SK-MEL-5 (cell line): ENCODE results near the gene STXBP2. TPM values are rescaled to one million over a fixed set of nuclear protein-coding genes. Genes with fewer than 3 reads are reported as not detected.

Experiments
- DNase-seq: peaks from one replicate; pipeline ENCODE4 v3.0.0-alpha.2; 2016; ENCODE audit warnings: low read depth, low spot score
- in situ Hi-C: cut with HindIII; loops from 2 replicates; pipeline ENCODE4 v1.10.0; 2016; ENCODE audit warnings: low sequenced_read_pairs, high pct_unique_total_duplicates, low pct_unique_long_range_greater_than_20kb
- total RNA-seq: library from RNA; depleted of rRNA; stranded (reverse); fragments of >200 nt; shearing (Covaris generic); gene quantifications from 2 replicates; pipeline ENCODE4 v1.2.3, GENCODE V29; 2014

STXBP2 gene
- total RNA-seq, 1 experiment from 2014 or later, result 1.3 TPM

DNA sequence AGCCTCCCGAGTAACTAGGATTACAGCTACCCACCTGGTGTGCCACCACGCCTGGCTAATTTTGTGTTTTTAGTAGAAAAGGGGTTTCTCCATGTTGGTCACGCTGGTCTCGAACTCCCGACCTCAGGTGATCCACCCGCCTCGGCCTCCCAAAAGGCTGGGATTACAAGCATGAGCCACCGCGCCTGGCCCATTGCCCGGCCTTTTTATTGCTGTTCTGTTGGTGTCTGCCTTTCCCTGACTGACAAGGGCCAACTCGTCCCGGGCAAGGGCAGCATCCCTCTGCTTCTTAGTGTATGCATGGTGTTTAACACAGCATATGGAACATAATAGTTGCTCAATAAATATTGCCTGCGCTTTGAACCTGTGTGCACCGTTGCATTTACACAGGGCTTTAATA, 25.7 kb downstream of the STXBP2 start:
- in situ Hi-C loops, result no loop called here
- DNase-seq, result no peak

DNA sequence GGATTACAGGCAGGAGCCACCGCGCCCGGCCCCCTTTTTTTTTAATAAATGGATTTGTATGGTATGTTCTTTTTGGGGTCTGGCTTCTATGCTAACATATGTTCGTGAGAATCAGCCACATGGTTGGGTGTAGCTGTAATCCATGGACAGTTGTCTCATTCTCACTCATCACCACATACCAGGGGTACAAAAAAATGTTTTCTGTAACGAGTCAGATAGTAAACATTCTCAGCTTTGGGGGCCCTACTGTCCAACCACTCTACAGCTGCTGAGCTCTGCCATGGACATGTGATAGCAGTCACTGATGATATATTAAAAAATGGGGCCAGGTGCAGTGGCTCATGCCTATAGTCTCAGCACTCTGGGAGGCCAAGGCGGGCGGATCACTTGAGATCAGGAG, 26.8 kb downstream of the STXBP2 start:
- no peak for DNase-seq
- in situ Hi-C loops, result no loop called here

GRCh38 chr19:7665076-7665475, 28.2 kb downstream of the STXBP2 start:
- peak; percentile 30 for DNase-seq
- in situ Hi-C loops, result no loop called here

- in situ Hi-C loops, result no loop called here
Observed at GRCh38 chr19:7668842-7669241, 31.9 kb downstream of the STXBP2 start, which contains the start of gene RETN. TSS of gene RETN (plus strand) at chr19:7669049. CDS start at chr19:7669327, 278 bp downstream.

DNA sequence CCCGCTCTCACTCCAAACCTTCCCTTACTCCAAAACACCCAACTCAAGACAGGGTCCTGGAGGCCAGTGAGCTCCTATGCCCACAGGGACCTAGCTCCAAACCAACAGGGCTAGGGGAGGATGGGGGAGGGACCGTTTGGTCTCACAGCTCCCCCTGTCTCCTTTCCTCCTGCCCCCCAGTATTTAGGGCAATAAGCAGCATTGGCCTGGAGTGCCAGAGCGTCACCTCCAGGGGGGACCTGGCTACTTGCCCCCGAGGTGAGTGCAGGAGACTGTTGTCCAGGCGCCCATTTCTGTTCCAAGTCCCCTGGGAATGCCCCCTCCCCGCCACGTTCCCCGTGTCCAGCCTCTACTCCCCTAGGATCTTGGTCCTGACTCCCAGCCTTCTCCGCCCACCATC, 32.7 kb downstream of the STXBP2 start:
- in situ Hi-C loops, result no loop called here
- no peak for DNase-seq

More at GRCh38 chr19:7668842-7669241, 31.9 kb downstream of the STXBP2 start, which contains the start of gene RETN:
- no peak for DNase-seq

- DNase-seq, result peak; percentile 7
- in situ Hi-C loops, result no loop called here
Observed at GRCh38 chr19:7670150-7670783, 33.4 kb downstream of the STXBP2 start.

GRCh38 chr19:7670790-7671189, 33.9 kb downstream of the STXBP2 start:
- in situ Hi-C loops, result no loop called here
- DNase-seq, result no peak

- DNase-seq, result no peak
- in situ Hi-C loops, result no loop called here
Observed at GRCh38 chr19:7672522-7672921, 35.6 kb downstream of the STXBP2 start.

- in situ Hi-C loops, result no loop called here
- peak; percentile 81 for DNase-seq
Observed at GRCh38 chr19:7674010-7675005, 37.4 kb downstream of the STXBP2 start.

DNA sequence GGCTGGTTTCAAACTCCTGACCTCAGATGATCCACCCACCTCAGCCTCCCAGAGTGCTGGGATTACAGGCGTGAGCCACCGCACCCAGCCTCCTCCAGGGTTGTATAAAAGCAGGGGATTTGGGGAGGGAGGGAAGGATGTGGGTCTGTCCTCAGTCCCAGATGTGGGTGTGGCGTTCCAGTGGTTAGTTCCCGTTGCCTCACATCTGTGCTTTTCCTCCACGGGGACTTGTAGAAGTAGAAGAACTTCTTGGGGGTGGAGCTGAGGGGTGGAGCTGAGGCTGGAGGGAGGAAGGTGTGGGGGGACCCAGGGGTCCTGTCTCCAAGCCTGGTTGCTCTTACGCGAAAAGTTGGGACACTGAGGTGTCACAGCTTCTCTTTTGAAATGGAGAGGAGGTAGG, 39.5 kb downstream of the STXBP2 start:
- in situ Hi-C loops, result no loop called here
- no peak for DNase-seq

GRCh38 chr19:7676854-7677253, 39.9 kb downstream of the STXBP2 start, which contains the start of gene MCEMP1:
TSS of gene MCEMP1 (plus strand) at chr19:7677090. CDS start at chr19:7677121, 31 bp downstream.
- DNase-seq, result no peak
- in situ Hi-C loops, result no loop called here

DNA sequence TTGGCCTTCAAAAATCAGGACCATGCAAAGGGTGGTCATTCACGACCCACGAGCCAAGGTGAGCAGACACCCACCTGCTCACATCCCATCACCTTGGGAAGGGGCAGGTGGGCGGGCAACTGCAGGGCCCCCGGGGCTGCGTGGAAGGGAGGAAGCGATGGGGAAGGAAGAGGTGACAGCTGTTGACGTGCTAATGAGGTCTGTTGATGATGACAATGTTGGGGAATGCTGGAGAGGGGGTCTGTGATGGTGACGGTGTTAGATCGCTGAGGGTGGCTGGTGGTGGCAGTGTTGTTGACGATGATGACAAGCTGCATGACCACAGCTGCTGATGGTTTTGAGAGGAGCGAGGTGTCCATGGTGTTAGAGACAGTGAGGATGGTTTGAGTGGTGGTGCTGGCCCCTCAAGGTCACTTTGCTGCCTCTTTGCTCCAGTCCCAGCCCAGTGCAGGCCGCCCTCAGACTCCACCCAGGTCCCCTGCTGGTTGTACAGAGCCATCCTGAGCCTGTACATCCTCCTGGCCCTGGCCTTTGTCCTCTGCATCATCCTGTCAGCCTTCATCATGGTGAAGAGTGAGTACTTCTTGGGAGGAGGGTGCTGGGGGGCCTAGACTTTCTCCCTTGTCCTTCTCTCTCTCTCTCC, 40.9 kb downstream of the STXBP2 start:
- DNase-seq, result no peak
- in situ Hi-C loops, result no loop called here

DNA sequence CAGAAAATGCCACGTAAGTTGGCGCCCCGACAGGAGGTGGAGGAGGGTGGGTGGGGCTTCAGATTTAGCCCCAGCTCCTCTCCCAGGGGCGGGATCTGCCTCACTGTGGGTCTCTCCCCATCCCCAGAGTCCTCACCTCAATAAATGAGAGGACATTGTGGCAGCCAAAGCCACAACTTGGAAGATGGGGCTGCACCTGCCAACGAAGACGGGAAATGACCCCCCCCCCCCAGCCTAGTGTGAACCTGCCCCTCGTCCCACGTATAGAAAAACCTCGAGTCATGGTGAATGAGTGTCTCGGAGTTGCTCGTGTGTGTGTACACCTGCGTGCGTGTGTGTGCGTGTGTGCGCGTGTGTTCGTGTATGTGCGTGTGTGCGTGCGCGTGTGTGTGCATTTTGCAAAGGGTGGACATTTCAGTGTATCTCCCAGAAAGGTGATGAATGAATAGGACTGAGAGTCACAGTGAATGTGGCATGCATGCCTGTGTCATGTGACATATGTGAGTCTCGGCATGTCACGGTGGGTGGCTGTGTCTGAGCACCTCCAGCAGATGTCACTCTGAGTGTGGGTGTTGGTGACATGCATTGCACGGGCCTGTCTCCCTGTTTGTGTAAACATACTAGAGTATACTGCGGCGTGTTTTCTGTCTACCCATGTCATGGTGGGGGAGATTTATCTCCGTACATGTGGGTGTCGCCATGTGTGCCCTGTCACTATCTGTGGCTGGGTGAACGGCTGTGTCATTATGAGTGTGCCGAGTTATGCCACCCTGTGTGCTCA, 42.3 kb downstream of the STXBP2 start:
- DNase-seq, result no peak
- in situ Hi-C loops, result no loop called here

- in situ Hi-C loops, result no loop called here
- no peak for DNase-seq
Observed at GRCh38 chr19:7679771-7680605, 43.1 kb downstream of the STXBP2 start.

GRCh38 chr19:7680606-7681339, 43.9 kb downstream of the STXBP2 start, which contains the start of gene TRAPPC5:
TSS of gene TRAPPC5 (plus strand) at chr19:7680833. CDS start at chr19:7682254, 1,421 bp downstream.
- DNase-seq, result peak; percentile 71
- in situ Hi-C loops, result no loop called here
